Activated T-cell treated with anti-CD3 and anti-CD28 coated beads, Interleukin-2, amount 50 U/mL, for 48 hours (primary cell): ENCODE data around the gene ZC3H18.
A peak's percentile ranks its signal among the peaks of the same experiment; 100 is the strongest.

Experiments
- DNase-seq, 2 experiments: peaks; one replicate each; pipeline ENCODE4 v3.0.0-alpha.2; 2020

Gene ZC3H18

DNA sequence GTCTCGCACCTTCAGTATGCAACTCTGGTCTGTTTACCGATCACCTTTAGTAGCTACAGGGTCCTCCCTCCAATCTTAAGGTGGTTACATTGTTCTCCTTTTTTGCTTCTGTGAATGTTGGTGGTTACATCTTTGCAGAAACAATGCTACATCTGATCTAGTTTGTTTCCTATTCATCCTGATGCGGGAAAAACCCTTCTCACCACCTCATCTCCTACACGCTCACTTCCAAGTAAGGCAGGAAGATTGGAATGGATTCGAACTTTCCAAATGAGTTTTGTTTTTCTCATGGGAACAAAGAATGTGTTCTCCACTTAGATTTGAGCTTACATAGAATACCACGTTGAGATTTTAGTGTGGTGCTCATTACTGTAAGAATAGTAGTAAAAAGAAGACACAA is 14.5 kb downstream of the ZC3H18 start:
- DNase-seq = no peak

DNA sequence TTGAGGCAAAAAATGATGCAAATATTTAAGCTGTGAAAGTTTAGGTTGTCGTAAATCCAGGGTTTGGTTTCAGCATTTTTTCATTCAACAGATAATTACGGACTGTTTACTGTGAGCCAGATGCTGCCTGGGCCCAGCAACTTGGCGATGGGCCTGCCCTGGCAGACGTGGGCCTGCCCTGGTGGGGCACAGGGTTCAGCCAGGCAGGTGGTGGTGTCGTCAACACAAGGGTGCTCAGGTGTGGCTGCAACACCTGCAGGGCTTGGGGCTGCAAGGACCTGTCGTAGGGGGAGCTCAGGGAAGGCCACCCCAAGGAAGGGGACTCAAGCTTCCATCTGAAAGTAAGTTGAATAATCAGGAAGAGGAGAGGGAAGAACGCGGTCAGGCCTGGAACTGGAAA is 15.1 kb downstream of the ZC3H18 start:
- no peak for DNase-seq

DNA sequence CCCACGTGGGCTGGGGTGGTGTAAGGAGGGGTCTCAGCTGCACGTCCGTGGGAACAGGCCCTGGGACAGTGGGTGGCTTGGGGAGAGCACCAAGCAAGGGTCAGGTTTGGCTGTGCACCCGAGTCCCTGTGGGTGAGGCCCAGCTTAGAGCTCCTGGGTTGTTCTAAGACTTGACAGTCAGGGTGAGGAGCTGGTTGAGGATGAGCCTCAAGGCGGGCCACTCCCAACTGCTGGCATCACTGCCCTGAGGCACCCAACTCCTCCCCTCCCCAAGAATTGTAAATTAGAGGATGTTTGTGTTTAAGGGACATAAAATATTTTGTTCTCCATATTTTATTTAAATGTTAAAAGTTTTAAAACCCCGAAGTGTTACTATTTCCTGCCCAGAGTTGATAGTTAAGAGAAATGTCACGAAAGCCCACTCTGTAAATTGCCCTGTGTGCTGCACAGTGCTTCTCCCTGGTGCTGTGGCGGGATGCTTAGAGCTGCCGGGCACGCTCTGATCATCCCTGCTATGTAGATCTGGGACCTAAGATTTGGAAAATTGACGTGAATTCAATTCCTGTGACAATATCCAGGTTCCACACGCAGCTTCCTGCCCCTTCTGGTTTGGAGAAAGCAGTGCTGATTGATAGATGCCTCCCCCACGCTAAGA is 15.9 kb downstream of the ZC3H18 start:
- DNase-seq = no peak

DNA sequence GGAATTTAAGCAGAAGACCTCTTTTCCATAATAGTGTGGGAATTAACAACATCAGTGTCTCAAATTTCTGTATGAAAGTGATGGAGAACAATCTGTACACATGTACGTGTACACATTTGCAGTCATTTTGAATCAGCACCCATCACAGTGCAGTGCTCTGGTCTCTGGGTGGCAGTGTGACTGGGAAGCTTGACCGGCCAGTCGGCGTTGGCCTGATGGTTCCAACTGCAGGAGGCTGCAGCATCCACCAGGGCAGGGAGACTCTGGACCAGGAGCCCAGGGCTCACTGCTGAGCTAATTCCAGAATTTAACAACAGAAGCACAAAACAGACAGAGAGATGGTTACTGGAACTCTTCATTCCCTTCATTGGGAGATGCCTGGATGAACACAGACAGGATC is 17.9 kb downstream of the ZC3H18 start:
- no peak for DNase-seq

DNA sequence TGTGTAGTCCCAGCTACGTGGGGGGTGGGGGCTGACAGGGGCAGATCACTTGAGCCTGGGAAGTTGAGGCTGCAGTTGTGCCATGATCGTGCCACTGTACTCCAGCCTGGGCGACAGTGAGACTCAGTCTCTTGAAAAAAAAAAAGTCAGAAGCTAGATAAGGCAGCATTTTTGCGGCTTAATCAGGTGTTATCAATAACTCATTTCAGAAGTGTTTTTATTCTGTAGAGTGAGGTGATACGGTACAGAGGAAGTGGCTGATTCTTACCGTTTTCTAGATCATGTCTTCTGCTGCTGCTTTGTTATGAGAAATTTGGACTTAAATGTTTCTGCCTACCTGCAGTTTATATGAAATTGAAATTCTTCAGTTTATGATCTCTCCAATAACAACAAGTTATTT is 18.6 kb downstream of the ZC3H18 start:
- DNase-seq = no peak

DNA sequence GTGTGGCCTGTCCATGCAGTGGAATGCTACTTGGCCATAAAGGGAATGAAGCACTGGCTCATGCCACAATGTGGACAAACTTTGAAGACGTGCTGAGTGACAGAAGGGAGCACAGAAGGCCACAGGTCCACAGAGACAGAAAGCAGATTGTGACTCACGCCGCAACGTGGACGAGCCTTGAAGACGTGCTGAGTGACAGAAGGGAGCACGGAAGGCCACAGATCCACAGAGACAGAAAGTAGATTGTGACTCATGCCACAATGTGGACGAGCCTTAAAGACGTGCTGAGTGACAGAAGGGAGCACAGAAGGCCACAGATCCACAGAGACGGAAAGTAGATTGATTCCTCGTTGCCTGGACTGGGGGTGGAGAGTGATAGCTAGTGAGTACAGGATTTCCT is 19.2 kb downstream of the ZC3H18 start:
- DNase-seq = no peak

DNA sequence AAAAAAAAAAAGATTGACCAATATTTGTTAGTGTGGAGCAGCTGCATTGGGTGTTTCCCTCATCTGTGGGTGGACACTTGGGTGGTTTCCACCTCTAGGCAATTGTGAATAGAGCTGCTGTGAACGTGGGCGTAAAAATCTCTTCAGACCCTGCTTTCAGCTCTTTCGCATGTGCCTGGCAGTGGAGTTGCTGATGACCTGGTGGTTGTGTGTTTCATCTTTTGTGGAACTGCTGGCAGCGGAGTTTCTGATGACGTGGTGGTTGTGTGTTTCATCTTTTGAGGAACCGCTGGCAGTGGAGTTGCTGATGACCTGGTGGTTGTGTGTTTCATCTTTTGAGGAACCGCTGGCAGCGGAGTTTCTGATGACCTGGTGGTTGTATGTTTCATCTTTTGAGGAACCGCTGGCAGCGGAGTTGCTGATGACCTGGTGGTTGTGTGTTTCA is 21.4 kb downstream of the ZC3H18 start:
- DNase-seq = peak; percentile 63 to 71

DNA sequence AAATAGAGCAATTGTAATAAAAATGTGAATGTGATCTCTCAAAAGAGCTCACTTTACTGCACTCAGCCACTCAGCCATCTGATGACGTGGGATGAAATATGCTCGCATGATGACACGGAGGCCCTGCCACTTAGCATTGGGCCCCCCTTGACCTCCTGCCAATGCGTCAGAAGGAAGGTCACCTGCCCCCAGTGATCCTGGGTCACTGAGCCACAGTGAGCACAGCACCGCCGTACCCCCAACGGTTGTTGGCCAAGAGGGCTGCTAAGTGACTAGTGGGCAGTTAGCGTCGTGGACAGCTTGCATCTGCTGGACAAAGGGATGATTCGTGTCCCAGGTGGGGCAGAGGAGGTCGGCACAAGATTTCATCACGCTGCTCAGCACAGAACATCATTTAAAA is 22.9 kb downstream of the ZC3H18 start:
- DNase-seq = no peak

DNA sequence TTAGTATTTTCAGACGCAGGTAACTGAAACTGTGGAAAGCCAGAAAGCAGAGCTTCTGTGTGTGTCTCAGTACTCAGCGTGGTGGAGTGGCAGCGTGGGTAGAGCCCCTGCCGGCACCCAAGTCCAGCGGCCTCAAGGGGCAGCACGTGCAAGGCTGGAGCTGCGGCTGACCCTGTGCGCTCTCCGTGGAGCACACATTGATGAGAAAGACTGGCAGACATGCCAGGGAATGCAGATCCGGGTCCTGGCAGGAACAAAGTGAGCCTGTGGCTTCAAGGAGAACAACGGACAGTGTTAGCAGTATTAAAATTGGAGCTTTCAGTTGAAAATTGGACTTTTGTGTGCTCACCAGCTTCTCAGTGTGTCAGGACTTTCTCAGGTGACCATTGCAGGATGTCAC is 23.3 kb downstream of the ZC3H18 start:
- DNase-seq = no peak

DNA sequence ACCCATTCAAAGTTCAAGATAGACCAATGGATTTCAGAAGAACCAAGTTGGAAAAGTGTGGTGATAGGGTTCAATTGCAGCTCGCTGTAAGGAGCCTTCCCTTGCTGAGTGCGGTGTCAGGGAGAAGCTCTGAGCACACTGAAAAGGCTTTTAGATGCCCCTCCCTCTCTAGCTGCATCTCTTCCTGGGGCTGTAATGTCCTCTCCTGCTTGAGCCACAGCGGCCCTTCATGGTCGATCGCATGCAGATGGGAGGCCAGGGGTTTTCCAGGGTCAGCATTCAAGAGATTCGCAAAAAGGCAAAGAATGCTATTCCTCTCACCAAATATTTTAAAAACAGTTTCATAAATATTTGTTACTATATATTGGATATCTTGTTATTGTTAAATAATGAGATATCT is 23.7 kb downstream of the ZC3H18 start:
- no peak for DNase-seq

DNA sequence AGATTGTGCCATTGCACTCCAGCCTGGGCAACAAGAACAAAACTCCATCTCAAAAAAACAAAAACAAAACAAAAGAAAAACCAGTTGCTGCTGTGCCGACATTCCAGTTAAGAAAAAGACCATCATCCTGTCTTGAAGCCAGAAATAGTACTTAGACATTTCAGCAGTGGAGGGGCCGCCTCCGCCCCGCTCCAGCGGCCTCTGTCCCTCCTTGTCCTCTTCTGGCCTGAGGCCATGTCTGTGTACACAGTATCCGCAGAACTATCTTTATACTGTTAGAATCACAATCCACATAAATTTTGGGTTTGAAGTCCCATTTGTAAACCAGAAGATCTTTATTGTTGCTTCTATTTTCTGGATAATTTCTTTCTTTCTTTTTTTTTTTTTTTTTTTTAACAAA is 24.9 kb downstream of the ZC3H18 start:
- DNase-seq = no peak

DNA sequence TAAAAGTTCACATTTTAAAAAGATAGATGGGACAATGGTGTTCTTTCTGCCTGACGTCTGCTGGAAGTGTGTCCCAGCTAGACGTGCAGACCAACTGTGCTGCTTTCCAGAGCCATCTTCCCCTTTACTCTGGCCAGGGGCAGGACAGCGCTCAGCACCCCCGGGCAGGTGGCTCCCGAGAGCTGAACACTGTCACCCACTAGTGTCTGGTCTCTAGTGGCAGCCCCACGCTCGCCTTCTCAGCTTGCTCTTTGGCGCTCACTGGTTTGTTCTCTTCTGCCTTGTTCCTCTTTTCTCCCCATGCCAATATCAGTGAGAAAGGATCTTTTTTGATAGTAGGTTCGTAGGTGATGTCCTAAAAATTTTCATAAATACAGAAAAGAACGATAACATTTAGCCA is 25.7 kb downstream of the ZC3H18 start:
- DNase-seq = no peak

DNA sequence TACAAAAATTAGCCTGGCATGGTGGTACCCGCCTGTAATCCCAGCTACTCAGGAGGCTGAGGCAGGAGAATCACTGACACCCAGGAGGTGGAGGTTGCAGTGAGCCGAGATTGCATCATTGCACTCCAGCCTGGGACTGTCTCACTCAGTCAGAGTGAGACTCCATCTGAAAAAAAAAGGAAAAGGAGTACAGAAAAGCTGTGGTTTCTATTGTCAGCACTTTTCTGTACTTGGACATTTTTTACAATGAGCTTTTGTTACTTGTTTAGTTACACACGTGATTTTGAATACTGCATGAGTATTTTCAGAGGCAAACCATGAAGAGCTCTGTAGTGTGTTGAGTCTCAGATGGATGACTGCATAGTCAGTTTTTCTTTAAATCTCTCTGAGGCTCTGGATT is 26.3 kb downstream of the ZC3H18 start:
- DNase-seq = no peak

DNA sequence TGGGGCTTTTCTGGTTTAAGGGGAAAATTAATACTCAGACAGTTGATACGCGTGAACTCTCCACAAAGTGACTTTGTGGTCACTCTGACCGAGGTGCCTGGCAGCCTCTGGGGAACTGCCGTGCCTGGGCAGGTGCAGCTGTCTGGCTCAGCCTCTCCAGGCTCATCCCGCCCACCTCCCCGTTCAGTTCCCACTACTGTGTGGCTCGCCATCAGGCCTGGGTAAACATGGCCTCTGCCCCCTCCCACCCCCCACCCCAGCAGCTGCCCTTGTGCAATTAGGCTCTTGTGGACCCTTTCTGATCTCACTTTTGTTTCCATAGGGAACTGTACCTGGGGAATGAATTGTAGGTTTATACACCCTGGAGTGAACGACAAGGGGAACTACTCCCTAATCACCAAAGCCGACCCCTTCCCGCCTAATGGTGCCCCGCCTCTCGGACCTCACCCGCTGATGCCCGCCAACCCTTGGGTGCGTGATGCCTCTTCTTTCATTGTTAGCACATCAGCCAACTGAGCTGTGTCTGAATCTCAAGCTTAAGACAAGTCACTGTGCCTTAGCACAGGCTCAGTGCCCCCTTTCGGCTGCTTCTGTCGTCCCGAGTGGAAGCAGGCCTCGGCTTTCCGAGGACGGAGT is 27.8 kb downstream of the ZC3H18 start:
- DNase-seq = no peak

DNA sequence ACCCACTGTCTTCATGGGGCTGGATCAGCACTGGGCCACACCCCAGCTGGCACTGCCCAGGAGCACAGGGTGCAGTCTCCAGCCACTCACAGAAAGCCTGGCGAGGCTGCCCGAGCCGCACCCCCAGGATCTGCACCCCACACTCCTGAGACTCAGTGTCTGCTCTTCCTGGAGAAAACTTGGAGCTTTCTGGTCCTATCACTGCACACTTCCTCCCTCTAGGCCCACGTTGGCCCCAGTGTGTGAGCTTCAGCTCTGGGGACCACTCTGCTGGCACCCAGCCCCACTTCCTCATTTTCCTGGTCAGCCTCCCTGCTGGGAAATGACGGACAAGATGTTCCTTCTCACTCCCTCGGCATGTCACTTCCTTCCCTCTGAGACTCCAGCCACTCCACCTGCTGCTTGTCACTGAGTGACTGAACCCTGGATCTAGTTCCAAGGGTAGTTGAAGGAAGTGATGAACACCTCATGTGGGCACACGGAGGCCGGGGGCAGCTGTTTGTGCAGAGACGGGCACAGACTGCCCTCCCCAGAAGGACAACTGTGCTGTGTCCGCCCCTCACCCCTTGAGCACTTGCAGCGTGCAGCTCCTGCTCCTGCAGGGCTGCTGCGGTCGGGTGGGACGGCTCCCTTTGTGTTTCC is 29.0 kb downstream of the ZC3H18 start:
- no peak for DNase-seq

DNA sequence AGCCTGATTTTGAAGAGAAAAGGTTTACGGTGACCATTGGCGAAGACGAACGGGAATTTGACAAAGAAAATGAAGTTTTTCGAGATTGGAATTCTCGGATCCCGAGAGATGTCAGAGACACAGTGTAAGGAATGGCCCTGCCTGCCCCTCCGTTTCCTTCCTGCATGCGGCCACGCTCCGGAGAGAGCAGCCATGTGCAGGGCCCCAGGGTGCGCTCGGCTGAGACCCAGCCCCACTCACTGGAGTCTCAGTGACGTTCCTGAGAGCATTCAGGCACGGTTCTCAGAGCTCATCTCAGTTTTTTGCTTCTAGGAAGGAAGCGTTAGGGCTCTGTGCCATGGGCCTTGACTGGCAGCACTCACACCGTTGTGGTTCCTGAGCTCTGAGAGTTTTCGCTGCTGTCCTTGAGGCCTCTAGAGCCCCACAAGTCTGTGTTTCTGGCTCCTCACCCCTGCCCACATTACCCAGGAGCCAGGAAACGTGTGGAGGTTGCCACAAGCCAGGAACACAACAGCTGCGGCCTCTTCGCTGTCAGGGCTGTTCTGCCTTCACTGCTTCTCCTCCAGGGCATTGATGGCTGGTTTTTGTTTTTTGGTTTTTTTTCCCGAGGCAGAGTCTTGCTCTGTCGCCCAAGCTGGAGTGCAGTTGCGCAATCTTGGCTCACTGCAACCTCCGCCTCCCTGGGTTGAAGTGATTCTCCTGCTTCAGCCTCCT is 29.8 kb downstream of the ZC3H18 start:
- no peak for DNase-seq

DNA sequence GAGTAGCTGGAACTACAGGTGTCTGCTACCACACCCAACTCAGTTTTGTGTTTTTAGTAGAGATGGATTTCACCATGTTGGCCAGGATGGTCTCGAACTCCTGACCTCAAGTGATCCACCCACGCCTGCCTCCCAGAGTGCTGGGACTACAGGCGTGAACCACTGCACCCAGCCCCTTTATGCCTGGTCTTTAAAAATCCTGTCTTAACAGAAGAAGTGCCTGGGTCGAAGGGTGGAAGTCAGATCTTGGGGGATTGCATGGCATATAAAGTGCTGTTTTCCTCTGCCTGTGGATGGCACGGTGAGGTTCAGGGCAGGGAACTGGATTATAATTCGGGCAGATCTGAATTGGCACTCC is 30.3 kb downstream of the ZC3H18 start:
- no peak for DNase-seq

DNA sequence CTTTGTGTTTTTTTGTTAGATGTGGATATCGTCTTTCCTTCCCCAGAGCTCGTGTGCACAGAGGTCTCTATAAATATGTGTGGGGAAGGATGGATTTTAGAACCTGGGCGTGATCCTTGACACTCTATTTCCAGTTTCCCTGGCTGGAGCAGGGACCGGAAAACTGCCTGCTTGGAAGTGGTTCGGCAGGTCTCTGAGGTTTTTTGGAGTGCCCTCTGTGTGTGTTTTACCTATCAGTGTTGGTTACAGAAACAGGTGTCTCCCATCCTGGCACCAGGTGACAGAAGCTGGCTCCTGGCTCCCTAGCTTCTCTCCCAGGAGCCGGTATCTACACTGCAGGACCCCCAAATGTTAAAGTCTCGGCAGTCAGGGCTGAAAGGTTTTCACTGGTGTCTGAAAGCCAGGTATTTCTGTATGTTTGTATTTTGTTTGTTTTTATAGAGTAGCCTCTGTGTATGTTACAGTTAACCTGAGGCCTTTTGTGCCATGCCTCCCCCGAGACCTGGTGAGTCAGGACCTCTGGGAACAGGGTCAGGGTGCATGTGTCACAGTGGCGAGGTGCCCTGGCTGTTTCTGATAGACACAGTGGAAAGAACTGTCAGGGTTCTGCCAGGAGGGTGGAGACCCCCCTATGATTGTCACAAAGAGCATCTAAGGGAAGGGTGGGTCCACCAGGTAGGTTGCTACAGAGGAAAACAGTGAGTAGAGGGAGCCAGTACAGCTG is 31.3 kb downstream of the ZC3H18 start:
- DNase-seq = no peak

DNA sequence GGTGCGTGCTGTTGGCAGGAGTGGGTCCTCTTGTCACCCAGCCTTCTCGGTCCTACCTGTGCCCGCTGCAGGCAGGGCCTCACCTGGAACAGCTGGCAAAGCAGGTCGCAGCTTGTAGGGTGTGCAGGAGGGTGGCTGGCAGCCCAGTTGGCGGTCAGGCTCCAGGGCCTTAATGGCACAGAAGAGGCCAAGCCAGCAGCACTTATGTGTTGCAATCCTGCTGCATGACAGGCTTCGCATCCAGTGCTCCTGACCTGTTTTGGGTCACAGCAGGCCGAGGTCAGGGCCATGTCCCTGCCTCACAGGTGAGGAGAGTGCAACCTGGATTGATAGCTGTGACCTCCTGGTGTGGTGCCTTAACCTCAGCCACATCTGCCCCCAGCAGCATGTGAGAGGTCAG is 31.9 kb downstream of the ZC3H18 start:
- DNase-seq = no peak

DNA sequence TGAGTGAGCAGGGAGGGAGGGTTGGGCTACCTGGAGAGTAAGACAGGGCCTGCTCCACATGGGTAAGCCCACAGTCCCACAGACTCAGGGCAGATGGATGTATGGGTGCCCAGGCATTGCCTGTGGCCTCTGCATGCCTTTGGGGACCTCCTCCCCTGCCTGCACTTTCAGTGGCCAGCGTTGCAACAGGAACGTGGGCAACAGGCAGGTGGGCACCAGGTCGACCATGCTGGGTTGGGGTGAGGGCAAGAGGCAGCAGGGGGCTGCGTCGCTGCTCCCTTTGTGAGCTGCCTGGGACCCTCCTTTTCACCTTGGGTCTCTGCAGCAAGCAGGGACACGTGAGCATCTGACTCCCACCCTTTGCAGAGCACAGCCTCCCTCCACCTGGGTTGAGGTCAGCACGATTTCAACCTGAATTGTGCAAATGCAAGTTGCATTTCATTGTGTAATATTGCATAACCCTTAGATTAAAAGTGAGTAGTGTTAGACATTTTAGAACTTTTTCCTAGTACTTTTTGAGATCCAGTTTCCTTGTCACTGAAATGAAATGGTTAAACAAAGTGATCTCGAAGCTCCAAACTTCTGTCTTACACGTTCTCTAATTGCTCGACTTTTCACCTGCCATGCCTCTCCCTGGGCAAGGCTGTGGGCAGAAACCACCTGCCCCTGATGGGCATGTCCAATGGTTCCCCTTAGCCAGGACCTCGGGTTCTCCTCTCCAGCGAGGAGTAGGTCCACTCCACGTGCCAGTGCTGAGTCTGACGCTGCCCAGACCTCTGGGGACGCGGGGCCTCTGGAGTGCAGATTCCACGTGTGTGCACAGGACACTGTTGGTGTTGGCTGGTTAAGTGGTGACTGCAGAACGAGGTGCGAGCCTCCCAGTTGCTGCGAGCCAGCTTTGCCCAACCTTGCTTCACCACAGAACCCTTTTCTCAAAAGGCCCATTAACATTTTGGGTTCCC is 35.3 kb downstream of the ZC3H18 start:
- DNase-seq = no peak

DNA sequence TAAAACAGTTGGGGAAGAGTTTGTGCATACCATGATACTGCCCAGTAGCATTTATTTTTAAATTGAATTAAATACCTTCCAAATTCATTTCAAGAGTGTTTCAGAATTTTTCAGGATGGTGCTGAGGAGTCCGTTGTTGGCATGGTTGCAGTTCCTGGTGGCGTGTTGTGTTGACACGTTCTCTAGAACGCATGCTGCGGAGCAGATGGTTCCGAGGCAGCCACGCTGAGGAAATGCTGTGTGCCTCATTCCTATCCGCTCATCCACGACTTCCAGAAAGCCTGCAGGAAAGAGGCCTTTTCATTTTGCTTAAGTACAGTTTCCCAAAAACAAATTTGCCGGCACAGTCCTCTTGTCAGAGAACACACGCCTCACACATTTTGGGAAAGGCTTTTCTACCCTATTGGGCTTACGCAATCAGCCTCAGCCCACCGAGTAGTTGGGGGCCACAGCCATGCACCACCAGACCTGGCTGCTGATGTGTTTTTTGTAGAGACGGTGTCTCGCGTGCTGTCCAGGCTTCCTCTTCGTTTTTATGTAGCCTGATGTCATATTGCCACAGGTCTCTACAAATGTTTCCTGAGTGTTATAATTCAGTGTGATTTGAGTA is 36.0 kb downstream of the ZC3H18 start:
- DNase-seq = no peak

DNA sequence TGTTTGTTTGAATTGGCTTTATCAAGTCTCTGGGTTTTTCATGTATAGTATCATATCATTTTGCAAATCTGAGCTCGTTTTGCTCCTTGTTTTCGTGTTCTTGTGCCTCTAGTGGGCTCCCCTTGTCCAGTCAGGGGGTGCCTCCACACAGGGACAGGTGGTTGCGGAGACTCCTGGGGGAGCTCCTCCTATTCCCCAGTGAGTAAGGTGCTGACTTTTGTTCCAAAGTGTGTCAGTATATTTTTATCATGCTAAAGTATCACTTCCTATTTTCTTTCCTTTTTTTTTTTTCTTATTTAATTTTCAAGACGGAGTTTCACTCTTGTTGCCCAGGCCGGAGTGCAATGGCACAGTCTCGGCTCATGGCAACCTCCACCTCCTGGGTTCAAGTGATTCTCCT is 37.9 kb downstream of the ZC3H18 start:
- DNase-seq = no peak
